Measurements from ENCODE around the gene SH3PXD2A. TPM values are rescaled to one million over a fixed set of nuclear protein-coding genes. Genes with fewer than 3 reads are reported as not detected.

The SH3PXD2A gene
- total RNA-seq, 4 donors from 2014 or later = 26.5 to 56.9 (median 33.3) TPM

DNA sequence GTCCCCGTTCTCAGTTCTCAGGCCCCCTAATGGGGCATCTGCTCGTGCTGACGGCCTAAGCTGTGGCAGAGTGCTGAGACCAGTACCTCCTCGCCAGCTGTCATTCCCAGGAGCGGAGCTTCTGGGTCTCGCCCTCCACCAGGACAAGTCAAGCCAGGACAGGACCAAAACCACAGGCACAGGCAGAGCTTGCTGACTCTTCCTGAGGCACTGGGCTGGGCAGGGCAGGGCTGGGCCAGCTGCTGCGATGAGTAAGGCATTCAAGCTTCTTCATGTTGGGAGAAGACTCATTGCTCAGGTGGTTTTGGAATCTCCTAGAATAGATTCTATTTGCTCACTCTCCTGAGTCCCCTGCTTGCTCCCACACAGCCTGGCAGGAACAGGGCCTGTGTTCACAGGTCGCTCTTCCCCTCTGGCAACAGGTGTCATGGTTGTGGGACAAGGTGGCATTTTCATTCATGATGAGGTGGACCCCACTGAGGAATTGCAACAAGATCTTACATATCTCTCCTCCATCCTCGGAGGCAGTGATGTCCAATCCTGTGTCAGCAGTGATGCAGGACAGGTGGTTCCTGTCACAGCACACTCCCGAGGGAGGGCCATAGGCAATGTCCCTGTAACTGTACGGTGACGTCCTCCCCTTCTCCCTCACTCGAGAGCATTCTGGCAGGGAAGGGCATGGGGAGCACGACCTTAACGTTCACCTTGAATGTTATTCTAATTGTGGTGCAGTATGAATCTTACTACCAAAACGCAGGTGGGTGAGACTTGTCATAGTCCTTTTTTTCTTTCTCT, 17.0 kb upstream of the SH3PXD2A start:
- intact Hi-C loops (cut with DNase I; ENCODE audit: low total_unique reads) = no loop called here
- in situ Hi-C loops (cut with MboI; ENCODE audit: low pct_ligation_motif_present in 1 of 4, low pct_unique_long_range_greater_than_20kb in 1 of 4, low sequenced_read_pairs in 3 of 4) = loop anchor here in 2 of 4 donors (25.0 kb wide), 2 partner anchors 260 to 285 kb away; no protein-coding TSS in a partner anchor
- no peaks in the 10 kb centered on the region for H3K9me3 ChIP-seq
- H3K36me3 ChIP-seq = peaks cover 0 to 3% (median 0%) of the 10 kb centered on the region in 4 donors
- no peaks in the 10 kb centered on the region for H3K4me1 ChIP-seq
- TF ChIP-seq POLR2A (IDR thresholded peaks at IDR 0.05) = no peak
- no peak for TF ChIP-seq POLR2AphosphoS5 (IDR thresholded peaks at IDR 0.05)
- no peak for TF ChIP-seq EP300 (IDR thresholded peaks at IDR 0.05; ENCODE audit: low read depth)
- TF ChIP-seq CTCF (IDR thresholded peaks at IDR 0.05) = no peak
- 85 to 91% methylated on average over 9 to 16 of the region's 16 CpGs for WGBS, 2 donors (ENCODE audit: low coverage in 1 of 2)
- no peak overlapping the region for H3K27ac ChIP-seq
- no peaks in the 10 kb centered on the region for H3K27me3 ChIP-seq
- no peak overlapping the region for H3K4me3 ChIP-seq
- DNase-seq = no peak

GRCh38 chr10:103871006-103871405, 15.6 kb upstream of the SH3PXD2A start:
- Histone ChIP-seq H3K27me3 (no peaks in the 10 kb centered on the region), H3K9me3 (no peaks in the 10 kb centered on the region), H3K36me3 (no peaks in the 10 kb centered on the region), H3K27ac (no peak overlapping the region), H3K4me3 (no peak overlapping the region), H3K4me1 (no peaks in the 10 kb centered on the region)
- WGBS, 2 donors (ENCODE audit: low coverage in 1 of 2) = 80 to 89% methylated on average over 1 to 7 of the region's 7 CpGs
- TF ChIP-seq POLR2A (IDR thresholded peaks at IDR 0.05) = no peak
- TF ChIP-seq CTCF (IDR thresholded peaks at IDR 0.05) = no peak
- TF ChIP-seq POLR2AphosphoS5 (IDR thresholded peaks at IDR 0.05) = no peak
- TF ChIP-seq EP300 (IDR thresholded peaks at IDR 0.05; ENCODE audit: low read depth) = no peak
- in situ Hi-C loops (cut with MboI; ENCODE audit: low pct_ligation_motif_present in 1 of 4, low pct_unique_long_range_greater_than_20kb in 1 of 4, low sequenced_read_pairs in 3 of 4) = loop anchor here in 2 of 4 donors (25.0 kb wide), 2 partner anchors 259 to 284 kb away; no protein-coding TSS in a partner anchor
- intact Hi-C loops (cut with DNase I; ENCODE audit: low total_unique reads) = no loop called here
- no peak for DNase-seq

- no peaks in the 10 kb centered on the region for H3K36me3 ChIP-seq
- in situ Hi-C loops (cut with MboI; ENCODE audit: low pct_ligation_motif_present in 1 of 4, low pct_unique_long_range_greater_than_20kb in 1 of 4, low sequenced_read_pairs in 3 of 4) = loop anchor here in 2 of 4 donors (25.0 kb wide), 2 partner anchors 258 to 283 kb away; no protein-coding TSS in a partner anchor
- WGBS, 2 donors (ENCODE audit: low coverage in 1 of 2) = 83 to 87% methylated on average over 6 to 8 of the region's 8 CpGs
- no peak for DNase-seq
- TF ChIP-seq POLR2AphosphoS5 (IDR thresholded peaks at IDR 0.05) (no peak), POLR2A (IDR thresholded peaks at IDR 0.05) (no peak), EP300 (IDR thresholded peaks at IDR 0.05; ENCODE audit: low read depth) (no peak), CTCF (IDR thresholded peaks at IDR 0.05) (no peak)
- no peak overlapping the region for H3K4me3 ChIP-seq
- no peaks in the 10 kb centered on the region for H3K4me1 ChIP-seq
- H3K27ac ChIP-seq = no peak overlapping the region
- no peaks in the 10 kb centered on the region for H3K27me3 ChIP-seq
- H3K9me3 ChIP-seq = peaks cover 0 to 1% of the 10 kb centered on the region in 2 donors
- intact Hi-C loops (cut with DNase I; ENCODE audit: low total_unique reads) = no loop called here
These were observed 15.1 kb upstream of the SH3PXD2A start for GRCh38 chr10:103870516-103870915.

GRCh38 chr10:103869336-103869735, 14.0 kb upstream of the SH3PXD2A start:
- intact Hi-C loops (cut with DNase I; ENCODE audit: low total_unique reads) = no loop called here
- TF ChIP-seq CTCF (IDR thresholded peaks at IDR 0.05) (no peak), EP300 (IDR thresholded peaks at IDR 0.05; ENCODE audit: low read depth) (no peak), POLR2A (IDR thresholded peaks at IDR 0.05) (no peak), POLR2AphosphoS5 (IDR thresholded peaks at IDR 0.05) (no peak)
- no peak for DNase-seq
- H3K4me1 ChIP-seq = no peaks in the 10 kb centered on the region
- H3K9me3 ChIP-seq = peaks cover 0 to 3% of the 10 kb centered on the region in 2 donors
- H3K4me3 ChIP-seq = no peak overlapping the region
- H3K36me3 ChIP-seq = no peaks in the 10 kb centered on the region
- 66 to 73% methylated on average over 2 to 4 of the region's 4 CpGs for WGBS, 2 donors (ENCODE audit: low coverage in 1 of 2)
- H3K27me3 ChIP-seq = no peaks in the 10 kb centered on the region
- in situ Hi-C loops (cut with MboI; ENCODE audit: low pct_ligation_motif_present in 1 of 4, low pct_unique_long_range_greater_than_20kb in 1 of 4, low sequenced_read_pairs in 3 of 4) = loop anchor here in 3 of 4 donors (10.0 to 25.0 kb wide), 3 partner anchors 155 to 282 kb away; no protein-coding TSS in a partner anchor
- H3K27ac ChIP-seq = no peak overlapping the region
